ENCODE data around the gene CT47C1.
"Not testable (repeated sequence)": the region's sequence is repeated elsewhere in the genome, so short reads cannot be mapped to it uniquely, and the experiment has no call there.

The CT47C1 gene

GRCh38 chrX:119072744-119073143 is at the start of gene CT47C1:
CT47C1 (plus strand) TSS chrX:119072993; CDS start chrX:119073226, 233 bp downstream.
- no peak for DNase-seq

- no peak for DNase-seq
These were observed 46.9 kb upstream of the CT47C1 start for GRCh38 chrX:119025900-119026299.

GRCh38 chrX:119026344-119026743 is 46.4 kb upstream of the CT47C1 start:
- DNase-seq, result not testable (repeated sequence)

GRCh38 chrX:119027960-119028732 is 44.6 kb upstream of the CT47C1 start:
- DNase-seq, result not testable (repeated sequence)

- DNase-seq, result peak; percentile 12
These were observed 44.0 kb upstream of the CT47C1 start for GRCh38 chrX:119028733-119029330.

GRCh38 chrX:119029656-119030055 is 43.1 kb upstream of the CT47C1 start:
- DNase-seq, result not testable (repeated sequence)

- DNase-seq, result no peak
These were observed 41.8 kb upstream of the CT47C1 start for GRCh38 chrX:119030990-119031389.

GRCh38 chrX:119036107-119037029 is 36.4 kb upstream of the CT47C1 start:
- DNase-seq, result no peak

GRCh38 chrX:119040432-119040831 is 32.4 kb upstream of the CT47C1 start:
- no peak for DNase-seq

- no peak for DNase-seq
These were observed 31.6 kb upstream of the CT47C1 start for GRCh38 chrX:119041175-119041574.

GRCh38 chrX:119042040-119042439 is 30.8 kb upstream of the CT47C1 start:
- no peak for DNase-seq

- DNase-seq, result no peak
These were observed 29.8 kb upstream of the CT47C1 start for GRCh38 chrX:119042996-119043395.

GRCh38 chrX:119045884-119046283 is 26.9 kb upstream of the CT47C1 start:
- no peak for DNase-seq

- DNase-seq, result no peak
These were observed 17.1 kb upstream of the CT47C1 start for GRCh38 chrX:119055687-119056086.

GRCh38 chrX:119062750-119063374 is 9.9 kb upstream of the CT47C1 start:
- DNase-seq, result no peak

GRCh38 chrX:119063428-119063827 is 9.4 kb upstream of the CT47C1 start:
- DNase-seq, result no peak

- peak; percentile 63 for DNase-seq
These were observed 5.6 kb upstream of the CT47C1 start for GRCh38 chrX:119067023-119067739.

GRCh38 chrX:119069128-119069527 is 3.7 kb upstream of the CT47C1 start:
- no peak for DNase-seq

GRCh38 chrX:119069762-119070161 is 3.0 kb upstream of the CT47C1 start:
- no peak for DNase-seq

- DNase-seq, result no peak
These were observed 1.4 kb upstream of the CT47C1 start for GRCh38 chrX:119071381-119071780.

GRCh38 chrX:119073200-119073905 is 560 bp downstream of the CT47C1 start:
- DNase-seq, result no peak

- DNase-seq, result no peak
These were observed 1.1 kb downstream of the CT47C1 start for GRCh38 chrX:119073911-119074310.

Measured in hematopoietic multipotent progenitor cell treated with erythropoietin and hydrocortisone succinate and interleukin-3 and kit ligand, for 4 days (in vitro differentiated cells).